PC-9 (cell line): ENCODE measurements around the gene GASK1B. TPM values are rescaled to one million over a fixed set of nuclear protein-coding genes. Genes with fewer than 3 reads are reported as not detected.

Source experiments
- BruUV-seq: library from RNA; stranded (reverse); fragments of 400-500 nt; replicated peaks from 2 replicates; lab custom pipeline; 2021; lab: Mats Ljungman, UMichigan
- CTCF ChIA-PET: fragments of 300-600 bp; sonication (Branson Sonifier 250); formaldehyde crosslinking; loops from one replicate; lab custom pipeline; 2022; ENCODE audit warnings: antibody characterized with exemption; lab: Charles Lee
- POLR2A ChIA-PET: fragments of 300-600 bp; sonication (Branson Sonifier 250); formaldehyde crosslinking; loops from one replicate; lab custom pipeline; 2022; ENCODE audit warnings: antibody characterized with exemption; ENCODE audit not compliant: unreplicated experiment; lab: Charles Lee
- DNase-seq, 2 experiments: peaks; one replicate each; pipeline versions ENCODE4 v3.0.0 to v3.0.0-alpha.2; 2015 to 2022; ENCODE audit warnings: mixed read lengths in 1 of 2
- H2AFZ ChIP-seq: fragments of 200-600 bp; sonication (generic); 2 replicates; pipeline ENCODE4 v1.8.1; 2017; ENCODE audit warnings: antibody characterized with exemption
- H3F3A ChIP-seq: fragments of 200-600 bp; sonication (generic); 2 replicates; pipeline ENCODE4 v1.8.1; 2017; ENCODE audit warnings: antibody characterized with exemption, mild to moderate bottlenecking, low read depth; ENCODE audit not compliant: insufficient read depth
- H3K27ac ChIP-seq: fragments of 200-600 bp; sonication (generic); 2 replicates; pipeline ENCODE4 v1.6.1; 2016; ENCODE audit warnings: mixed run types
- H3K27me3 ChIP-seq: fragments of 200-600 bp; sonication (generic); 2 replicates; pipeline ENCODE4 v1.6.1; 2016; ENCODE audit warnings: low read depth, mixed run types; ENCODE audit not compliant: insufficient read depth
- H3K36me3 ChIP-seq: fragments of 200-600 bp; sonication (generic); 2 replicates; pipeline ENCODE4 v1.6.1; 2016; ENCODE audit warnings: low read depth, mixed run types
- H3K4me1 ChIP-seq: fragments of 200-600 bp; sonication (generic); replicated peaks from 2 replicates; pipeline ENCODE4 v1.6.1; 2016; ENCODE audit warnings: mixed run types; ENCODE audit not compliant: insufficient read depth
- H3K4me2 ChIP-seq: fragments of 200-600 bp; sonication (generic); 2 replicates; pipeline ENCODE4 v1.6.1; 2017; ENCODE audit warnings: mixed run types
- H3K4me3 ChIP-seq: fragments of 200-600 bp; sonication (generic); 2 replicates; pipeline ENCODE4 v1.6.1; 2016; ENCODE audit warnings: mixed run types
- H3K79me2 ChIP-seq: fragments of 200-600 bp; sonication (generic); 2 replicates; pipeline ENCODE4 v1.6.1; 2017; ENCODE audit warnings: low read depth, mixed run types
- H3K9me2 ChIP-seq: fragments of 200-600 bp; sonication (generic); 2 replicates; pipeline ENCODE4 v1.8.1; 2017; ENCODE audit warnings: mild to moderate bottlenecking; ENCODE audit not compliant: insufficient read depth
- H3K9me3 ChIP-seq: fragments of 200-600 bp; sonication (generic); 2 replicates; pipeline ENCODE4 v1.8.1; 2016; ENCODE audit warnings: low read depth; ENCODE audit not compliant: insufficient read depth
- H4K20me1 ChIP-seq: fragments of 200-600 bp; sonication (generic); 2 replicates; pipeline ENCODE4 v1.8.1; 2017; ENCODE audit not compliant: insufficient read depth
- CTCF ChIP-seq: fragments of 200-600 bp; sonication (generic); conservative IDR thresholded peaks from 2 replicates; pipeline ENCODE4 v1.6.1; 2017; ENCODE audit warnings: mixed run types, antibody characterized with exemption, mild to moderate bottlenecking, moderate library complexity
- EZH2 ChIP-seq: fragments of 200-600 bp; sonication (generic); IDR thresholded peaks from 2 replicates; pipeline ENCODE4 v1.8.0; 2017; ENCODE audit warnings: antibody characterized with exemption, low read depth
- intact Hi-C: fragments of 100-400 bp; cut with micrococcal nuclease; formaldehyde crosslinking; loops from one replicate; pipeline ENCODE4 v1.10.0; 2022; ENCODE audit not compliant: unreplicated experiment
- total RNA-seq: library from RNA; stranded (reverse); gene quantifications from 2 replicates; pipeline ENCODE4 v1.2.3, GENCODE V29; 2021

Gene GASK1B
- total RNA-seq, 1 experiment from 2014 or later, result 4.1 TPM

- POLR2A ChIA-PET, result no interaction called here
- no peak for DNase-seq
- BruUV-seq, result no TSS peak
- Histone ChIP-seq H3K9me3 (no peaks in the 10 kb centered on the region), H3K9me2 (no peaks in the 10 kb centered on the region), H3K79me2 (no peaks in the 10 kb centered on the region), H3K36me3 (no peaks in the 10 kb centered on the region), H3K27ac (no peak overlapping the region), H4K20me1 (no peaks in the 10 kb centered on the region), H3K4me3 (no peak overlapping the region), H3K27me3 (no peaks in the 10 kb centered on the region), H3K4me1 (0 out of 2 replicates have a peak, but pooled peaks cover 9% of the 10 kb centered on the region), H3K4me2 (no peak overlapping the region), H2AFZ (no peak overlapping the region), H3F3A (no peaks in the 10 kb centered on the region)
- TF ChIP-seq EZH2 (no peak), CTCF (peak; percentile 32; the same call in 1 of the 2 replicates)
- intact Hi-C loops, result loop anchor here (5.0 to 10.0 kb wide), 3 partner anchors 87 to 945 kb away; partner anchors contain the start of gene GRIA2
- CTCF ChIA-PET, result no interaction called here
Measured at GRCh38 chr4:158169931-158170690, 2.7 kb downstream of the GASK1B start.

GRCh38 chr4:158169506-158169905 lies 3.3 kb downstream of the GASK1B start:
- H3K4me2 ChIP-seq, result no peak overlapping the region
- 0 out of 2 replicates have a peak, but pooled peaks cover 9% of the 10 kb centered on the region for H3K4me1 ChIP-seq
- H3K27ac ChIP-seq, result no peak overlapping the region
- H3K9me2 ChIP-seq, result no peaks in the 10 kb centered on the region
- no peak overlapping the region for H3K4me3 ChIP-seq
- DNase-seq, result no peak
- ChIA-PET POLR2A (no interaction called here), CTCF (no interaction called here)
- no peaks in the 10 kb centered on the region for H4K20me1 ChIP-seq
- no TSS peak for BruUV-seq
- no peak for TF ChIP-seq EZH2
- no peak for TF ChIP-seq CTCF
- no peaks in the 10 kb centered on the region for H3K9me3 ChIP-seq
- H3F3A ChIP-seq, result no peaks in the 10 kb centered on the region
- H3K27me3 ChIP-seq, result no peaks in the 10 kb centered on the region
- no peaks in the 10 kb centered on the region for H3K36me3 ChIP-seq
- no peak overlapping the region for H2AFZ ChIP-seq
- H3K79me2 ChIP-seq, result no peaks in the 10 kb centered on the region
- intact Hi-C loops, result no loop called here

- no peak overlapping the region for H3K27ac ChIP-seq
- intact Hi-C loops, result no loop called here
- H3K4me3 ChIP-seq, result no peak overlapping the region
- no peak overlapping the region for H2AFZ ChIP-seq
- BruUV-seq, result no TSS peak
- H3F3A ChIP-seq, result no peaks in the 10 kb centered on the region
- no peak for DNase-seq
- no peaks in the 10 kb centered on the region for H4K20me1 ChIP-seq
- TF ChIP-seq CTCF (no peak), EZH2 (no peak)
- ChIA-PET CTCF (no interaction called here), POLR2A (no interaction called here)
- H3K9me3 ChIP-seq, result no peaks in the 10 kb centered on the region
- H3K27me3 ChIP-seq, result no peaks in the 10 kb centered on the region
- no peaks in the 10 kb centered on the region for H3K9me2 ChIP-seq
- no peak overlapping the region for H3K4me2 ChIP-seq
- no peaks in the 10 kb centered on the region for H3K79me2 ChIP-seq
- no peaks in the 10 kb centered on the region for H3K36me3 ChIP-seq
- H3K4me1 ChIP-seq, result 0 out of 2 replicates have a peak, but pooled peaks cover 9% of the 10 kb centered on the region
Measured at GRCh38 chr4:158168606-158169005, 4.2 kb downstream of the GASK1B start.
